NB4 (cell line): ENCODE measurements around the gene NENF.

ENCODE experiments used
- DNase-seq: peaks from one replicate; pipeline ENCODE4 v3.0.0; 2010; ENCODE audit warnings: low read depth
- H3K4me3 ChIP-seq: one replicate; pipeline ENCODE4 v1.5.1; 2011; ENCODE audit warnings: mild to moderate bottlenecking, low read depth, low read length, moderate library complexity
- MYC ChIP-seq: IDR thresholded peaks from 2 replicates; pipeline ENCODE4 v1.6.1; 2011; ENCODE audit warnings: low read depth, low read length
- POLR2A ChIP-seq: IDR thresholded peaks from 2 replicates; pipeline ENCODE4 v1.6.1; 2011; ENCODE audit warnings: mild to moderate bottlenecking; ENCODE audit not compliant: insufficient read length; ENCODE audit errors: extremely low read depth
- TF ChIP-seq, protein P1 (sequence below): IDR thresholded peaks from one replicate; pipeline ENCODE4 v1.5.1; 2012; ENCODE audit warnings: low read depth, low read length
- TF ChIP-seq, protein P2 (sequence below): IDR thresholded peaks from 2 replicates; pipeline ENCODE4 v1.6.1; 2011; ENCODE audit warnings: low read depth, low read length

The NENF gene

DNA sequence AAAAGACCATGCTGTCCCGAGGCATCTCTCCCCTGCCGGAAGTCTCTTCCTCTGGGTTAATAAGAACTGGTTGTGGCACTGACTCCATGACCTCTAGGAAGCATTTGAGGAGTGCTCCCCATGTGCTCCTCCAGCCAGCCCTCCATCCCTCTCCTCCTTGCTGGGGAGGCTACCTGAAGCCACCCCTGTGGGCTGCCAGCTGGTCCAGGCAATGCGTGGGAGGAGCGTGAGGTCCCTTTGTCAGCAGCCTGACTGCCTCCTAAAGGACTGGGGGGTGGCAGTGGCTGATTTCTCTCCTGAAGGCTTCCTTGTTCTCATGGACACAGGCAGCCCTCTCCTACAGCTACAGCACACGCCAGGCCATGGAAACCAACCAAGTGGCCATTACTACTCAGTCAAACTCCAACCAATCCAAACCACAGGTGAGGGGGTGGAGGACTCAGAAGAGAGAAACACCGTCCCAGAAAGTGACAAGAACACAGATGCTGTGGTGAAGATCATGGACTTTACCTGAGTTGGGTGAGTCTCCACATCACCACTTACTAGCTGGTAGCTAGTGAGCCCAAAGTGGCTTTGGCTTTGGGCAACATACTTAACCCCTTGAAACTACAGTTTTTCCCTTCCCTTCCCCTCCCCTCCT, 35.2 kb downstream of the NENF start:
- DNase-seq = no peak
- no peak for TF ChIP-seq POLR2A
- TF ChIP-seq MYC = no peak
- TF ChIP-seq, protein P1, sequence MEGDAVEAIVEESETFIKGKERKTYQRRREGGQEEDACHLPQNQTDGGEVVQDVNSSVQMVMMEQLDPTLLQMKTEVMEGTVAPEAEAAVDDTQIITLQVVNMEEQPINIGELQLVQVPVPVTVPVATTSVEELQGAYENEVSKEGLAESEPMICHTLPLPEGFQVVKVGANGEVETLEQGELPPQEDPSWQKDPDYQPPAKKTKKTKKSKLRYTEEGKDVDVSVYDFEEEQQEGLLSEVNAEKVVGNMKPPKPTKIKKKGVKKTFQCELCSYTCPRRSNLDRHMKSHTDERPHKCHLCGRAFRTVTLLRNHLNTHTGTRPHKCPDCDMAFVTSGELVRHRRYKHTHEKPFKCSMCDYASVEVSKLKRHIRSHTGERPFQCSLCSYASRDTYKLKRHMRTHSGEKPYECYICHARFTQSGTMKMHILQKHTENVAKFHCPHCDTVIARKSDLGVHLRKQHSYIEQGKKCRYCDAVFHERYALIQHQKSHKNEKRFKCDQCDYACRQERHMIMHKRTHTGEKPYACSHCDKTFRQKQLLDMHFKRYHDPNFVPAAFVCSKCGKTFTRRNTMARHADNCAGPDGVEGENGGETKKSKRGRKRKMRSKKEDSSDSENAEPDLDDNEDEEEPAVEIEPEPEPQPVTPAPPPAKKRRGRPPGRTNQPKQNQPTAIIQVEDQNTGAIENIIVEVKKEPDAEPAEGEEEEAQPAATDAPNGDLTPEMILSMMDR = no peak
- TF ChIP-seq, protein P2, sequence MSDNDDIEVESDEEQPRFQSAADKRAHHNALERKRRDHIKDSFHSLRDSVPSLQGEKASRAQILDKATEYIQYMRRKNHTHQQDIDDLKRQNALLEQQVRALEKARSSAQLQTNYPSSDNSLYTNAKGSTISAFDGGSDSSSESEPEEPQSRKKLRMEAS = no peak
- no peak overlapping the region for H3K4me3 ChIP-seq

DNA sequence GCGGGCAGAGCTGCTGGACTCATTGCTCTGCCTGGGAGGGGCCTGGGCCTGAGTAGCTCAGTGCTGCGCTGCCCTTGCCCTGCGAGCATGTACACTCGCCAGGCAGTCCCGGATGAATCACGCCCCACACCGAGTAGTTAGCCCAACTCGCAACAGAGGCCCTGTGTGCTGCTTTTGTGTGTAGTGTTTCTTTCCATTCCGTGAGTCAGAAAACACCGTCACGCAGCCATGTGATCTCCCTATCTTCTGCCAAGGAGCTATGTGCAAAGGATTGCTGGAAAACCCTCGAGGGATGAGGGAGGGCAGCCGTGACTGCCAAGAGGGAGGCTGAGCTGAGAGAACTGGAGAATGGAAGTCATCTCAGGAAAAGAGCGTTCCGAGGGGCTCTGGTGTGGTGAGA, 37.3 kb downstream of the NENF start:
- no peak overlapping the region for H3K4me3 ChIP-seq
- DNase-seq = no peak
- no peak for TF ChIP-seq MYC
- no peak for TF ChIP-seq POLR2A
- TF ChIP-seq, protein P2 = no peak
- TF ChIP-seq, protein P1 = no peak

DNA sequence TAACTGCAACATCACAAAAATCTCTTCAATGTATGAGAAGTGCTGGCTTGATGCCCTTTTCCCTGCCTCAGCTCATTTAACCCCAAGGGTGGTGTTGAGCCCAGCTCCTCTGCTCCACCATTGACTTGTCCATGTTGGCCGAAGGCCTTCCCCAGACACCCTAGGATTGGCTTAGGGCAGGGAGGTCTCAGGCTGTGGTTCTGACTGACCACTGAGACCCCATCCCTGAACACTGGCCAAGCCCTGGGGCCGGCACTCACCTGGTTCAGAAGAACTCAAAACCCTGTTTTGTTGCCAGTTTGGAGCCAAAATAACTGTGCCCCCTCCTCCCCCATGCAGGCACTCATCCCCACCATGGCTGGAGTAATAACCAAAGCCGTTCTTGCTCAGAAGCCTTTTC, 38.6 kb downstream of the NENF start:
- TF ChIP-seq, protein P2 = no peak
- TF ChIP-seq, protein P1 = no peak
- no peak for TF ChIP-seq MYC
- TF ChIP-seq POLR2A = no peak
- DNase-seq = no peak
- no peak overlapping the region for H3K4me3 ChIP-seq

DNA sequence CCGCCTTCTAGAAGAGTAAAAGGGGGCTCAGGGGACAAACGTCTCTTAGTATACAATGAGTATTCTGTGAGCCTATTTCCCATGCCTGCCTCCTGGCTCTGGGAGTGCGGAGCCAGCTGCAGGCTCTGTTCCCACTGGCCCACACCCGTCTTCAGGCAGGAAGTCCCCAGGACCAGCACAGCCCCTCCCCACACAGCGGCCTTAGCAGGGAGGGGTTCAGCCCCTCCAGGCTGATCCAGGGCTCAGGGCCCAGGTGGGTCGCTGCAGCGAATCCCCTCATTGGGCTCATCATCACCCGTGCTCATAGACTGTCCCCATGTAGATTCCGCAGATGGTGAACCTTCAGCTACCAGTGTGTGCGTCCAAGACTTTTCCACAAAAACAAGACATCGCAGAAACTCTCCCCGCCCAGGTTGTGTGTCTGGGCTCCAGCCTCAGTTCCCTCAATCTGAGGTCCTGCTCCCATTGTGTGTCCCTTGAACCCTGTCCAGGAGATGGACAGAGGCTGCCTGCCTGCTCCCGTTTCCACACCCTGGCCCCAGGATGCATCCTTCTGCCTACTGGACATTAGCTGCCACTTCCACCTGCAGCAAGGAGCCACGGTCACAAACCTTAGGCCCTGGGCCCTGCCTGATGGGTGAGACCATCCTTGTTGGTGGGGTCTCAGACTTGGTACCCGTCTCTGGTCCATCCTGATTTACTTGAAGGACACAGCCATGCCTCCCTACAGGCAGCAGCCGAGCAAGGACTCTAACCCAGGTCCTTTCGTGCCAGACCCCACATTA, 39.4 kb downstream of the NENF start:
- no peak overlapping the region for H3K4me3 ChIP-seq
- DNase-seq = no peak
- TF ChIP-seq, protein P1 = no peak
- TF ChIP-seq, protein P2 = no peak
- no peak for TF ChIP-seq POLR2A
- no peak for TF ChIP-seq MYC

DNA sequence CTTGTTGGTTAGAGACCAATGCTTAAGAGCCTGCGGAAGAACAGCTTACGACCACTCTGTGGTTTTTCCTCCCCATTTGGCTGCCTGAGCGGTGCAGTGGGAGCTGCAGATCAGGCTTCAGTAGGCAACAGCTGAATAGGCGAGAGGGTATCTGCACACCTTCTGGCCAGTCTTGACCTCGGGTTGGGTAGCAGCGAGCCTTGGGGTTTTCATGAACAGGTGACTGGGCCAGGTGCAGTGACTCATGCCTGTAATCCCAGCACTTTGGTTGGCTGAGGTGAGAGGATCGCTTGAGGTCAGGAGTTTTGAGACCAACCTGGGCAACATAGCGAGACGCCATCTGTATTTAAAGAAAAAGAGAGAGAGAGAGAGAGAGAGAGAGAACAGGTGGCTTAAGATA, 41.0 kb downstream of the NENF start:
- TF ChIP-seq POLR2A (no peak), MYC (no peak)
- TF ChIP-seq, protein P2 = no peak
- TF ChIP-seq, protein P1 = no peak
- no peak overlapping the region for H3K4me3 ChIP-seq

More for the DNA sequence above, 41.0 kb downstream of the NENF start:
- no peak for DNase-seq
